NCI-H1930 (cell line): ENCODE data around the gene RHBDL2.
"Not testable (repeated sequence)": the region's sequence is repeated elsewhere in the genome, so short reads cannot be mapped to it uniquely, and the experiment has no call there.

Source experiments
- DNase-seq, 2 experiments: peaks; one replicate each; lab custom pipeline; 2025; lab: John Stamatoyannopoulos, UW

The RHBDL2 gene, protein sequence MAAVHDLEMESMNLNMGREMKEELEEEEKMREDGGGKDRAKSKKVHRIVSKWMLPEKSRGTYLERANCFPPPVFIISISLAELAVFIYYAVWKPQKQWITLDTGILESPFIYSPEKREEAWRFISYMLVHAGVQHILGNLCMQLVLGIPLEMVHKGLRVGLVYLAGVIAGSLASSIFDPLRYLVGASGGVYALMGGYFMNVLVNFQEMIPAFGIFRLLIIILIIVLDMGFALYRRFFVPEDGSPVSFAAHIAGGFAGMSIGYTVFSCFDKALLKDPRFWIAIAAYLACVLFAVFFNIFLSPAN

DNA sequence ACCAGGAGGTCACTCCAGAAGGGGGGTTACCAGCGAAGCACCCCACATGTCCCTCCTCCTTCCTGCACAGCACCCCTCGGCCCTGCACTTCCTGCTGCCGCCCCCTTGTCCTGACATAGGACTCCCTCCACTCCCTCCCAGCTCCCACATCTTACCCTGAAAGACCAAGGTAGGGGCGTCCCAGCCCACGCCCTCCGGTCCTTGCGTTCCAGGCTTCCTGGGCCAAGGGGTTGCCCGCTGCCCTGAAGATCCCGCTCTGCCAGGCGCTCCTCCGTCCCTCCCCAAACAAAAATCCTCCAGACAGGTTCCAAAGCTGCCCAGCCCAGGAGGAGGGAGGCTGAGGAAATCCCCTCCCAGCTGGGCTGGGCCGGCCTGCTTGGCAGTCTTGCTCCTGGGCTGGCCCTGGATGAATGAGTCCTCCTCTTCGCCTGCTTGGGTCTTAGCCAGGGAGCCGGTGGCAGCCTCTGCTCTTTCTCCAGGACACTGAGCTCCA lies at the start of gene RHBDL2:
TSS of gene RHBDL2 (minus strand) at position 304 of the 493 bp plus-strand sequence. CDS start 22,618 bp downstream, outside the sequence.
- DNase-seq = no peak

DNA sequence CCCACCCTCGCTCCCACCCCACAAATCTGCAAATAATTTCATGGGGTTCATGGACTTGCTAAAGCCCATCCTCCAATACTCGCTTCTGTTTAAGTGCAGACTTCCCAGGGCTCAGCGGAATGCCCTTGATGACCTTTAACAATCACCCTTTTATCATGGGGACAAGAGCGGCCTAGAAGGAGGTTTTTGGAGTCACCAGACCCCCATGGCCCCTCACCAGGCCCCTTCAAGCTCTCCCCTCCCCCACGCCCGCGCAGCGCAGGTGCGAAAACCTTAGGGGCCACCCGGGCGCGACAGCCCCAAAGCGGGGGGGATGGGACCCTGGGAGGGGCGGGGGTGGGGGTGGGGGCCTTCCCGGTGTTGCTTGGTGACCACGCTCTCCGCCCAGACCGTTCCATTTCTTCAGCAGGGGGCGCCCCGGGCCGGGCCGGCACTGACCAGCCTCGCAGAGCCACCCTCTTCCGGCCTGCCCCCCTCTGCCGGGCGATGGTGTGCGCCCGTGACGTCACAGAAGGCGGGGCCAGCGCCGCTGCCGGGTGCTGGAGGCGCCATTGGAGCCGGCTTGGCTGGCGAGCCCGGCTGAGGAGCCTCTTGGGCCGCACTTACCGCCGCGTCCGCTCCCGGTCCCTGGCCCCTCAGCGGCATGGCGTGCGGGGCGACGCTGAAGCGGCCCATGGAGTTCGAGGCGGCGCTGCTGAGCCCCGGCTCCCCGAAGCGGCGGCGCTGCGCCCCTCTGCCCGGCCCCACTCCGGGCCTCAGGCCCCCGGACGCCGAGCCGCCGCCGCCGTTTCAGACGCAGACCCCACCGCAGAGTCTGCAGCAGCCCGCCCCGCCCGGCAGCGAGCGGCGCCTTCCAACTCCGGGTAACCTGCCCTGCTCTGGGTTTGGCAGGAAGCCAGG lies 49.4 kb upstream of the RHBDL2 start, which contains the start of gene AKIRIN1:
TSS of gene AKIRIN1 (plus strand) at position 539 of the 900 bp plus-strand sequence. CDS start at position 644, 105 bp downstream.
- peak; percentile 89 to 94 for DNase-seq

DNA sequence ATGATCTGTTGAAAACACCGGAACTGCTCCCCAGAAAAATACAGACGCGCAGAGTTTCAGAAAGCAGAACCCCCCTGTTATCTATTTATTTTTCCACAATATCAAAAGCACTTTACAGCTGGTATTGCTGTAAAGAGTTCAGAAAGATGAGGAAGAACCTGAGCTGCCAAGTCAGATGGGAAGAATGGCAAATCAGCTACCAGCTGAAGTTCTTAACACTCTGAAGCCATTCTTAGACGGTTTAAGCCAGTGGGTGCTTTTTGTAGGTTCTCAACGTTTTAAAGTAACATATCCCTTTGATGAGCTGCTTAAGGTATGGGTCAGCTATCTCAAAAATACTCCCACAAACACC lies 48.7 kb upstream of the RHBDL2 start:
- DNase-seq = no peak

DNA sequence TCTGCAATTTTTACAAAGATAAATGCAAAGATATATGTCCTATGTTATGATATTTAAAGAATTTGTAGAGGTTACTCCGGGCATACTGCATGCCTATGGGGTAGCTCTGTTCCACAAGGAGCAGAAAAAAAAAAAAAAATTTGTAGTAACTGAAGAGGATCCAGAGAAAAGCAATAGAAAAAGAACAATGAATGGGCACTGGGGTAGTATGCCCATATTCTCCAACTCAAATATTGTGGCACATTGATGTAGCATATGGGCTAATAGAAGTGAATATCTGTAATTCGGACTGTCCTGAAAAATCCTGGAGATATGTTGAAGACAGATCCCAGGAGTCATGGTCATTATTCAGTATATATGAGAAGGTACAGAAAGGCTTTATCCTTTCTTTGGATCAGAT lies 48.3 kb upstream of the RHBDL2 start:
- no peak for DNase-seq

GRCh38 chr1:38979380-38979779 lies 37.8 kb upstream of the RHBDL2 start:
- not testable (repeated sequence) for DNase-seq

DNA sequence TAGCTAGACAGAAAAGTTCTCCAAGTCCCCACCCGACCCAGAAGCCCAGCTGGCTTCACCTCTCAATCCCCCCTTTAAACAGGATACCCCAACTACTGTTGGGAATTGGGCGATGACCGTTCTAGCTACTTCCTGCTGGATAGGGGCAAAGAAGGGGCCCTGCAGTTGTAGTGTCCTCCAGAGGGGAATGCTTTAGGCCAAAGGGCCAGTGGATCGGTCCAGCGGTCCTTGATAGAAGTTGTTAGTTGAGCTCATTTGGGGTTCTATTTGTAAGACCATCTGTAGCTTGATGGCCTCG lies 36.6 kb upstream of the RHBDL2 start:
- not testable (repeated sequence) for DNase-seq

DNA sequence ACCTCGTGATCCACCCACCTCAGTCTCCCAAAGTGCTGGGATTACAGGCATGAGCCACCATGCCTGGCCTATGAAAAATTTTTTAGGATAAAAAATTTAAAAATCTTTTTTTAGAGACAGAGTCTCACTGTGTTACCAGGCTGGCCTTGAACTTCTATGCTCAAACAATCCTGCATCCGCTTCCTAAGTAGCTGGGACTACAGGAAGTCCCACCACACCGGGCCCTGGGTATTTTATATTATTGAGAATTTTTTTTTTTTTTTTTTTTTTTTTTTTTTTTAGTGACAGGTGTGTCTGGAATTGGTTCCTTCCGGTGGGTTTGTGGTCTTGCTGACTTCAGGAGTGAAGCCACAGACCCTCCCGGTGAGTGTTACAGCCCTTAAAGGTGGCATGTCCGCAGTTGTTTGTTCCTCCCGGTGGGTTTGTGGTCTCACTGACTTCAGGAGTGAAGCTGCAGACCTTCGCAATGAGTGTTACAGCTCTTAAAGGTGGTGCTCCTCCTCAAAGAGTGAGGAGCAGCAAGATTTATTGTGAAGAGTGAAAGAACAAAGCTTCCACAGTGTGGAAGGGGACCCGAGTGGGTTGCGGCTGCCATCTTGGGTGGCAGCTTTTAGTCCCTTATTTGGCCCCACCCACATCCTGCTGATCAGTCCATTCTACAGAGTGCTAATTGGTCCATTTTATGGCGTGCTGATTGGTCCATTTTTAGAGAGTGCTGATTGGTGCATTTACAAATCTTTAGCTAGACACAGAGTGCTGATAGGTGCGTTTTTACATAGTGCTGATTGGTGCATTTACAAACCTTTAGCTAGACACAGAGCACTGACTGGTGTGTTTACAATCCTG lies 36.0 kb upstream of the RHBDL2 start:
- DNase-seq = not testable (repeated sequence)

DNA sequence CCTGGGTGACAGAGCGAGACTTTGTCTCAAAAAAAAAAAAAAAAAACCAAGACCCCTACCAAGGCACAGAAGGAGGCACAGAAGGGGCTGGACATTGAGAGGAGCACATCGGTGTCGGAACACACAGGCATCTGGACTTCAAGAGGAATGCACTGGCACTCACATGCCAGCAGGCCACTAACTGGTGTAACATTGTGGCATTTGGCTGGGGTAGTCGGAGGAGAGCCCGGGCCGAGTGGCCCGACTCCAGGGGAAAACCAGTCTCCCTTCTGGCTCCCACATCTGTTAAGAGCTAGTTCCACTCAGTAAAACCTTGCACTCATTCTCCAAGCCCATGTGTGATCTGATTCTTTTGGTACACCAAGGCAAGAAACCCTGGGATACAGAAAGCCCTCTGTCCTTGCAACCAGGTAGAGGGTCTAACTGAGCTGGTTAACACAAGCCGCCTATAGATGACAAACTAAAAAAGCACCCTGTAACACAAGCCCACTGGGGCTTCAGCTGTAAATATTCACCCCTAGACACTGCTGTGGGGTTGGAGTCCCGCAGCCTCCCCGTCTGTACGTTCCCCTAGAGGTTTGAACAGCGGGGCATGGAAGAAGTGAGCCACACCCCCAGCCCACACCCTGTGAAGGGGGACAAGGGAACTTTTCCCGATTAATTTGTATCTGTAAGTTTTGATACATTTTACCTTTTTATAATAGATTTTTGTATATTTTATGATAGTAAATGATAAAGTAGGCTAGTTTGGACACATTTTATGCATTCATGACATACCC lies 32.2 kb upstream of the RHBDL2 start:
- DNase-seq = no peak

DNA sequence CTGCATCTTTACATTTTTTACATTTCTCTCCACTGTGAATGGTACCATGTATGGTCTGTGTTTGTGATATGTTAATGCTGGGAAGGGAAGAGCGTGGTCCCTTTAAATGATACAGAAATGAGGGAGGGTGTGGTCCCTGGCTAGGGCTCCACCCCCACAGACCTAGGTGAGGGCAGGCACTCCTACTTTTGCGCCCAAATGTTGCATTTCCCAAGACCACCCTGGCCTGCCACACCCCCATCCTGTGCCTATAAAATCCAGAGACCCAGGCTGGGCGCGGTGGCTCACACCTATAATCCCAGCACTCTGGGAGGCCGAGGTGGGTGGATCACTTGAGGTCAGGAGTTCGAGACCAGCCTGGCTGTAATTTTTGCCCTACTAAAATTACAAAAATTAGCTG lies 31.5 kb upstream of the RHBDL2 start:
- DNase-seq = not testable (repeated sequence)

- no peak for DNase-seq
Measured at GRCh38 chr1:38964140-38964548, 22.5 kb upstream of the RHBDL2 start.

DNA sequence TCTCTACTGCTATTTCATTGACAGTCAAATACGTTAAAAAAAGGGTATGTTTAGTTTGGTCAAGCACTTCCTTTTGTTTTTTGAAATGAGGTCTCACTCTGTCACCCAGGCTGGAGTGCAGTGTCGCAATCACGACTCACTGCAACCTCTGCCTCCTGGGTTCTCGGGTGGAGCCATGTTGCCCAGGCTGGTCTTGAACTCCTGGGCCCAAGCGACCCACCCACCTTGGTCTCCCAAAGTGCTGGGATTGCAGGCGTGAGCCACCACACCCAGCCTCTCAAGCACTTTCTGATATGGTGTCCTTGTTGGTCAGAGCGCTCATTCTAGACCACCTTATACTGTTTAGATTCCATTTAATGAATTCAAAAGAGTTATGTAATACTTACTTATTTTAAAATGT lies 20.9 kb upstream of the RHBDL2 start:
- no peak for DNase-seq

GRCh38 chr1:38962113-38962512 lies 20.5 kb upstream of the RHBDL2 start:
- DNase-seq = no peak

- DNase-seq = no peak
Measured at GRCh38 chr1:38958967-38959366, 17.3 kb upstream of the RHBDL2 start.

DNA sequence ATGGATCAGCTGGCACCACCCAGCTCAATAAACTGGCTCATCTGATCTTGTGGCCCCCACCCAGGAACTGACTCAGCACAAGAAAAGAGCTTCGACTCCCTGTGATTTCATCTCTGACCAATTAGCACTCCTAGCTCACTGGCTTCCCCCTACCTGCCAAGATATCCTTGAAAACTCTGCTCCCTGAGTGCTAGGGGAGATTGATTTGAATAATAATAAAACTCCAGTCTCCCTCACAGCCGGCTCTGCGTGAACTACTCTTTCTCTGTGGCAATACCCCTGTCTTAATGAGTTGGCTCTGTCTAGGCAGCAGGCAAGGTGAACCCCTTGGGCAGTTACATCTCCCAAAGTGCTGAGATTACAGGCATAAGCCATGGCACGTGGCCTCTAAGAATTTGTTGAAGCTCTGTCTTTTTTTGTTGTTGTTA lies 11.8 kb upstream of the RHBDL2 start:
- DNase-seq = no peak

GRCh38 chr1:38950553-38950952 lies 8.9 kb upstream of the RHBDL2 start:
- no peak for DNase-seq

GRCh38 chr1:38944547-38944946 lies 2.9 kb upstream of the RHBDL2 start:
- no peak for DNase-seq

GRCh38 chr1:38942664-38943428 lies 1.2 kb upstream of the RHBDL2 start:
- no peak for DNase-seq

DNA sequence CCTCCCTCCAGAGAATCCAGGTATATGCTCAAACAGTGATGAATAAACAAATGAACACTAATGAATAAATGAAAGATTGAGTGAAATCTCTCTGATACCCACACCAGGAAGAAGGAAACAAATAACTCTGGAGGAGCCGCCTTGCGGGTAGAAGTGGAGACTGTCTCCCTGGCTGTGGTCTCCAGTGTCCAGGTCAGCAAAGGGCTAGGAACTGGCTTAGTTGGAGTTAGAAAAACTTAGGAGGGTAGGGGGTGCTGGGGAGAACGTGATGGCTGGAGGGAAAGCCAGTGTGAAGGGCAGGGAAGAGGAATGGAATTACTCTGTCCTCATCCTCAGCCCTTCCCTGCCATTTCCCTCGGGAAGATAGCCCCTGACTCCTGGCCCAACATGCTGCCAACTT lies 537 bp downstream of the RHBDL2 start:
- no peak for DNase-seq

- DNase-seq = no peak
Measured at GRCh38 chr1:38940339-38941047, 1.1 kb downstream of the RHBDL2 start.

DNA sequence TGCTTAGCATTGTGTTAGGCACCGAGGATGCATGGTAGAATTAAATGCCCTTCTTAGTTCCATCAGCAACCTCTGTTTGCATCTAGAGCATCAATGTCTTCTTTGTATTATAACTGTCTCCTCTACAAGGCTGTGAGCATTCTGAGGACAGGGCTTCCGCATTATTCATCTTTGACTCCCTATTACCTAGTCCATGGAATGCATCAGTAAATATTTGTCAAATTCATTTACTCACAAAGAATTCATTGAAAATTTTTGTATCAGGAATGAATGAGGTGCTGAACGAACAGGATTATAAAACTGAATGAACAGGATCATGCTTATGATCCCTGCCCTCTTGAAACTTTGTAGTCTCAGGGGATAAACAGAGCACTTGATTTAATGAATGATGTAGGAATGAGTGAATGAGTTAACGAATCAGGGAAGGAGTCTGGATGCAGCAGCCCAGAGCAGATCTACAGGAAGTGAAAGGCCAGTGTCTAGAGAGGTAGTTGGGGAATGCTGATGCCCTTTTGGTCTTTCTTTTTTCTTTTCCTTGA lies 2.8 kb downstream of the RHBDL2 start:
- no peak for DNase-seq
